ENCODE measurements around the gene WDR5B. TPM values are rescaled to one million over a fixed set of nuclear protein-coding genes. Genes with fewer than 3 reads are reported as not detected.

Gene WDR5B
- total and polyA plus RNA-seq, 2 of the 8 experiments (the other 6 are each of a cell fraction or from before 2014, with no cell fraction given): 1.9 to 3.5 TPM

GRCh38 chr3:122394173-122394572, 21.7 kb downstream of the WDR5B start:
- H3K56ac ChIP-seq (replicated peaks; ENCODE audit: insufficient read length, low read depth, low read length): no peak overlapping the region
- H3K18ac ChIP-seq (ENCODE audit: extremely low read depth, low read length): no peak overlapping the region
- H3K36me3 ChIP-seq (ENCODE audit: control insufficient read depth in 2 of 4, insufficient read depth in 4 of 4, low read length in 3 of 4): no peaks in the 10 kb centered on the region; a peak in 2 of 8 replicates
- no peak overlapping the region for H2AFZ ChIP-seq (ENCODE audit: low read length)
- no peak for DNase-seq (ENCODE audit: low read depth in 1 of 2, low spot score in 2 of 2)
- H4K5ac ChIP-seq (ENCODE audit: insufficient read length, low read depth, low read length): no peak overlapping the region
- H2AK5ac ChIP-seq (ENCODE audit: low read depth, low read length): no peak overlapping the region
- H4K91ac ChIP-seq (replicated peaks; ENCODE audit: insufficient read length, low read length): no peak overlapping the region
- H3K4me1 ChIP-seq (replicated peaks in 1 of 4; ENCODE audit: control insufficient read depth in 3 of 4, insufficient read depth in 4 of 4, low read length in 3 of 4): no peaks in the 10 kb centered on the region
- H4K8ac ChIP-seq (ENCODE audit: extremely low read depth, insufficient read depth, low read length): no peak overlapping the region
- no peak for FAIRE-seq
- H2BK12ac ChIP-seq (ENCODE audit: low read depth, low read length): no peak overlapping the region; the same call in 1 of the 2 replicates
- CTCF ChIA-PET (ENCODE audit: partially characterized antibody): interaction anchor here (0.7 to 6.0 kb wide), 9 partner anchors 10 to 380 kb away, joined by 3 to 44 read pairs (median 4); partner anchors contain the start of genes FAM162A and PARP14
- no peak overlapping the region for H3K27ac ChIP-seq (ENCODE audit: low read depth, low read length)
- TF ChIP-seq SIRT6 (IDR thresholded peaks at IDR 0.05; ENCODE audit: low read length): no peak
- TF ChIP-seq CBX8 (IDR thresholded peaks at IDR 0.05; ENCODE audit: borderline replicate concordance, low read depth, low read length): no peak
- TF ChIP-seq BACH1 (IDR thresholded peaks at IDR 0.05; ENCODE audit: low read length): no peak
- TF ChIP-seq TAF7 (optimal IDR thresholded peaks at IDR 0.05; ENCODE audit: borderline replicate concordance, low read depth, low read length): no peak
- TF ChIP-seq SIX5 (IDR thresholded peaks at IDR 0.05; ENCODE audit: low read depth, low read length): no peak
- H3K27me3 ChIP-seq (replicated peaks in 1 of 4; ENCODE audit: control insufficient read depth in 3 of 4, extremely low read depth in 1 of 4, insufficient read depth in 3 of 4, low read length in 3 of 4): no peaks in the 10 kb centered on the region
- no peak overlapping the region for H3K4me3 ChIP-seq (ENCODE audit: extremely low read depth in 1 of 4, insufficient read depth in 2 of 4, low read depth in 3 of 4, low read length in 4 of 4)
- H3K4ac ChIP-seq (replicated peaks; ENCODE audit: insufficient read length, low read depth, low read length): no peak overlapping the region
- no peak overlapping the region for H3K23ac ChIP-seq (ENCODE audit: insufficient read length)
- H3K9me3 ChIP-seq (ENCODE audit: insufficient read depth in 2 of 2, low read depth in 1 of 2, low read length in 1 of 2): no peaks in the 10 kb centered on the region
- no peak overlapping the region for H2BK20ac ChIP-seq (ENCODE audit: low read length)
- H2BK15ac ChIP-seq (ENCODE audit: low read length): no peak overlapping the region
- H3K4me2 ChIP-seq (ENCODE audit: insufficient read depth in 1 of 2, low read depth in 2 of 2, low read length in 2 of 2): no peak overlapping the region
- H2BK5ac ChIP-seq (ENCODE audit: low read depth, low read length): peak overlapping the region; percentile 77; the same call in 1 of the 2 replicates
- H3K14ac ChIP-seq (ENCODE audit: insufficient read length): no peak overlapping the region
- peaks cover 0 to 2% of the 10 kb centered on the region in 2 experiments for H4K20me1 ChIP-seq (replicated peaks in 1 of 2; ENCODE audit: control insufficient read depth in 1 of 2, insufficient read depth in 2 of 2, low read length in 2 of 2)
- no peak overlapping the region for H2BK120ac ChIP-seq (replicated peaks; ENCODE audit: low read depth, low read length)
- no peaks in the 10 kb centered on the region for H3K23me2 ChIP-seq (ENCODE audit: low read depth, low read length)
- peaks cover 0 to 2% of the 10 kb centered on the region in 2 experiments; a peak in 1 of 4 replicates for H3K79me2 ChIP-seq (ENCODE audit: control insufficient read depth in 1 of 2, insufficient read depth in 2 of 2, low read length in 2 of 2)
- POLR2A ChIA-PET (ENCODE audit: partially characterized antibody): interaction anchor here (1.8 to 2.7 kb wide), 2 partner anchors 11 to 21 kb away, joined by 6 to 16 read pairs; partner anchors contain the start of genes FAM162A, MIX23 and WDR5B
- WGBS, 2 experiments (ENCODE audit: extremely low coverage in 1 of 2, insufficient coverage in 1 of 2, insufficient read length in 1 of 2, insufficient replicate concordance in 2 of 2, low coverage in 1 of 2, low lambda C conversion rate in 2 of 2, missing lambda C conversion rate in 1 of 2): 91% methylated on average over 1 of the region's 1 CpG; no CpG with 5 or more reads in 1 of the 2 experiments
- H3K9ac ChIP-seq (replicated peaks in 1 of 4; ENCODE audit: extremely low read depth in 1 of 4, low read depth in 3 of 4, low read length in 3 of 4): no peak overlapping the region; a peak in 1 of 7 replicates
- H3K79me1 ChIP-seq (ENCODE audit: low read depth, low read length): peaks cover 2% of the 10 kb centered on the region; the same call in 1 of the 2 replicates
